Measurements from ENCODE around the gene HRCT1.

Gene HRCT1

GRCh38 chr9:35920051-35920620 is 14.1 kb downstream of the HRCT1 start:
- Histone ChIP-seq H3K27me3 (ENCODE audit: insufficient read depth, low read length) (no peaks in the 10 kb centered on the region), H3K9me3 (ENCODE audit: low read length) (no peaks in the 10 kb centered on the region), H3F3A (ENCODE audit: insufficient read depth, low read length) (no peaks in the 10 kb centered on the region), H3K79me2 (ENCODE audit: insufficient read depth, low read length) (no peaks in the 10 kb centered on the region), H3K36me3 (ENCODE audit: insufficient read depth, low read length) (no peaks in the 10 kb centered on the region), H3K9ac (ENCODE audit: low read length) (no peak overlapping the region), H4K20me1 (ENCODE audit: insufficient read depth, low read length) (no peaks in the 10 kb centered on the region), H3K4me3 (ENCODE audit: low read depth, low read length, poor library complexity, severe bottlenecking) (no peak overlapping the region), H3K4me2 (ENCODE audit: low read length) (no peak overlapping the region), H3K27ac (ENCODE audit: low read depth, low read length, poor library complexity, severe bottlenecking) (no peak overlapping the region), H3K4me1 (ENCODE audit: insufficient read depth, low read length, severe bottlenecking) (no peaks in the 10 kb centered on the region), H3K9me2 (ENCODE audit: low read depth, low read length) (no peaks in the 10 kb centered on the region), H2AFZ (ENCODE audit: low read length) (no peak overlapping the region)
- TF ChIP-seq EZH2 (IDR thresholded peaks at IDR 0.05; ENCODE audit: borderline replicate concordance, low read length) (no peak), CTCF (IDR thresholded peaks at IDR 0.05; ENCODE audit: low read length) (no peak)

GRCh38 chr9:35923598-35923926 is 17.6 kb downstream of the HRCT1 start:
- H3K9me3 ChIP-seq (ENCODE audit: low read length) = no peaks in the 10 kb centered on the region
- no peaks in the 10 kb centered on the region for H3K36me3 ChIP-seq (ENCODE audit: insufficient read depth, low read length)
- H3K9me2 ChIP-seq (ENCODE audit: low read depth, low read length) = no peaks in the 10 kb centered on the region
- no peak overlapping the region for H3K4me3 ChIP-seq (ENCODE audit: low read depth, low read length, poor library complexity, severe bottlenecking)
- H3K4me2 ChIP-seq (ENCODE audit: low read length) = no peak overlapping the region
- H3K27ac ChIP-seq (ENCODE audit: low read depth, low read length, poor library complexity, severe bottlenecking) = no peak overlapping the region
- H4K20me1 ChIP-seq (ENCODE audit: insufficient read depth, low read length) = no peaks in the 10 kb centered on the region
- no peaks in the 10 kb centered on the region for H3K79me2 ChIP-seq (ENCODE audit: insufficient read depth, low read length)
- TF ChIP-seq EZH2 (IDR thresholded peaks at IDR 0.05; ENCODE audit: borderline replicate concordance, low read length) = no peak
- TF ChIP-seq CTCF (IDR thresholded peaks at IDR 0.05; ENCODE audit: low read length) = no peak
- no peak overlapping the region for H2AFZ ChIP-seq (ENCODE audit: low read length)
- no peaks in the 10 kb centered on the region for H3F3A ChIP-seq (ENCODE audit: insufficient read depth, low read length)
- no peaks in the 10 kb centered on the region for H3K27me3 ChIP-seq (ENCODE audit: insufficient read depth, low read length)
- no peak overlapping the region for H3K9ac ChIP-seq (ENCODE audit: low read length)
- H3K4me1 ChIP-seq (ENCODE audit: insufficient read depth, low read length, severe bottlenecking) = no peaks in the 10 kb centered on the region

- Histone ChIP-seq H3K4me2 (ENCODE audit: low read length) (no peak overlapping the region), H3K36me3 (ENCODE audit: insufficient read depth, low read length) (no peaks in the 10 kb centered on the region), H3F3A (ENCODE audit: insufficient read depth, low read length) (no peaks in the 10 kb centered on the region), H3K9me3 (ENCODE audit: low read length) (no peaks in the 10 kb centered on the region), H3K4me1 (ENCODE audit: insufficient read depth, low read length, severe bottlenecking) (no peaks in the 10 kb centered on the region), H3K27ac (ENCODE audit: low read depth, low read length, poor library complexity, severe bottlenecking) (no peak overlapping the region), H3K27me3 (ENCODE audit: insufficient read depth, low read length) (no peaks in the 10 kb centered on the region), H3K9me2 (ENCODE audit: low read depth, low read length) (no peaks in the 10 kb centered on the region), H2AFZ (ENCODE audit: low read length) (no peak overlapping the region), H3K79me2 (ENCODE audit: insufficient read depth, low read length) (no peaks in the 10 kb centered on the region), H4K20me1 (ENCODE audit: insufficient read depth, low read length) (no peaks in the 10 kb centered on the region), H3K9ac (ENCODE audit: low read length) (no peak overlapping the region), H3K4me3 (ENCODE audit: low read depth, low read length, poor library complexity, severe bottlenecking) (no peak overlapping the region)
- TF ChIP-seq CTCF (IDR thresholded peaks at IDR 0.05; ENCODE audit: low read length) (no peak), EZH2 (IDR thresholded peaks at IDR 0.05; ENCODE audit: borderline replicate concordance, low read length) (no peak)
These were observed 18.1 kb downstream of the HRCT1 start for GRCh38 chr9:35923927-35924763.

All from OCI-LY1 (cell line).